Fibroblast of pulmonary artery (primary cell): ENCODE measurements around the gene SELENOT.

Experiments
- DNase-seq: peaks from one replicate; pipeline ENCODE4 v3.0.0-alpha.2; 2010; ENCODE audit warnings: low read depth
- H3K4me3 ChIP-seq: replicated peaks from 2 replicates; pipeline ENCODE4 v1.5.1; 2011; ENCODE audit warnings: low read depth, mild to moderate bottlenecking, control low read depth, low read length, moderate library complexity
- TF ChIP-seq, protein P1 (sequence below): IDR thresholded peaks from 2 replicates; pipeline ENCODE4 v1.5.1; 2011; ENCODE audit warnings: mild to moderate bottlenecking, control low read depth, low read length, inconsistent platforms; ENCODE audit errors: missing control alignments

The SELENOT gene

DNA sequence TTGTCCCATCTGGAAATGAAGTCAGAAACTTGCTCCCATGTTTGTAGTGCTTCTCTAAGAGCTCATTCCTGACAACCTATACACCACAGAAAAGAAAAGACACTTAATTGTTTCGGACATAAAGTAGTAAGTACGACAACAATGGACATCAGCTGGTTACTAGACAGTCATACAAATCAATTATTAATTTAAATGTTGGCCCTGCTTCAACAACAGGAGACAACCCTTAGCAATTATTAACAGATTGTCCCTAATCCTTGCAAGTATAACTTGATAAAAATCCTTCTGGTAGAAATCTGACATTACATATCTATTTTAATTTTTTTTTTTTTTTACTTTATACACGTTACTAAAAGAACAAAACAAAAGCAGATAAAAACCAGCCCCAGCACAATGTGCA lies 70.8 kb downstream of the SELENOT start:
- TF ChIP-seq, protein P1, sequence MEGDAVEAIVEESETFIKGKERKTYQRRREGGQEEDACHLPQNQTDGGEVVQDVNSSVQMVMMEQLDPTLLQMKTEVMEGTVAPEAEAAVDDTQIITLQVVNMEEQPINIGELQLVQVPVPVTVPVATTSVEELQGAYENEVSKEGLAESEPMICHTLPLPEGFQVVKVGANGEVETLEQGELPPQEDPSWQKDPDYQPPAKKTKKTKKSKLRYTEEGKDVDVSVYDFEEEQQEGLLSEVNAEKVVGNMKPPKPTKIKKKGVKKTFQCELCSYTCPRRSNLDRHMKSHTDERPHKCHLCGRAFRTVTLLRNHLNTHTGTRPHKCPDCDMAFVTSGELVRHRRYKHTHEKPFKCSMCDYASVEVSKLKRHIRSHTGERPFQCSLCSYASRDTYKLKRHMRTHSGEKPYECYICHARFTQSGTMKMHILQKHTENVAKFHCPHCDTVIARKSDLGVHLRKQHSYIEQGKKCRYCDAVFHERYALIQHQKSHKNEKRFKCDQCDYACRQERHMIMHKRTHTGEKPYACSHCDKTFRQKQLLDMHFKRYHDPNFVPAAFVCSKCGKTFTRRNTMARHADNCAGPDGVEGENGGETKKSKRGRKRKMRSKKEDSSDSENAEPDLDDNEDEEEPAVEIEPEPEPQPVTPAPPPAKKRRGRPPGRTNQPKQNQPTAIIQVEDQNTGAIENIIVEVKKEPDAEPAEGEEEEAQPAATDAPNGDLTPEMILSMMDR, result no peak
- DNase-seq, result no peak
- H3K4me3 ChIP-seq, result no peak overlapping the region

DNA sequence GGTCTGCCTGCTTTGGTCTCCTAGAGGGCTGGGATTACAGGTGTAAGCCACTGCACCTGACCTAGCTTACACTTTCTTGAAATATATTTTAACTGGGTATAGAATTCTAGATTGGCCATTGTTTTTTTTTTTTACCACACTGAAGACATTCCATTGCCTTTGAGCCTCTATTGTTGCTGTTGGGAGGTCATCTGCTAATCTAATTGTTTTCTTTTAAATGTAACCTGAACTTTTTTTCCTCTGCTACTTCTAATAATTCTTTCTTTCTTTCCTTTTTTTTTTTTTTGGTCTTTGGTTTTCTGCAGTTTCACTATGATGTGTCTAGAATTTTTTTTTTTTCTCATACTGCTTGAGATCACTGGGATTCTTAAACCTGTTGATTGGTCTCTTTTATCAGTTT lies 72.5 kb downstream of the SELENOT start:
- no peak overlapping the region for H3K4me3 ChIP-seq
- TF ChIP-seq, protein P1, result no peak
- no peak for DNase-seq
